Caco-2 (cell line): ENCODE measurements around the gene IQSEC1. TPM values are rescaled to one million over a fixed set of nuclear protein-coding genes. Genes with fewer than 3 reads are reported as not detected.

Experiments used
- BruUV-seq: library from RNA; stranded (reverse); fragments of 400-500 nt; replicated peaks from 2 replicates; lab custom pipeline; 2021; lab: Mats Ljungman, UMichigan
- CTCF ChIA-PET: fragments of 300-600 bp; sonication (Branson Sonifier 250); formaldehyde crosslinking; loops from one replicate; lab custom pipeline; 2022; ENCODE audit warnings: antibody characterized with exemption; lab: Charles Lee
- POLR2A ChIA-PET: fragments of 300-600 bp; sonication (Branson Sonifier 250); formaldehyde crosslinking; loops from one replicate; lab custom pipeline; 2022; ENCODE audit warnings: antibody characterized with exemption; lab: Charles Lee
- DNase-seq, 2 experiments: peaks; one replicate each; pipeline versions ENCODE4 v3.0.0 to v3.0.0-alpha.2; 2020 to 2022
- H3K27me3 ChIP-seq: replicated peaks from 2 replicates; pipeline ENCODE4 v1.6.0; 2011; ENCODE audit warnings: low read length; ENCODE audit not compliant: control insufficient read depth, insufficient read depth
- H3K36me3 ChIP-seq: 2 replicates; pipeline ENCODE4 v1.5.1; 2011; ENCODE audit warnings: low read length; ENCODE audit not compliant: control insufficient read depth, insufficient read depth
- H3K4me1 ChIP-seq: fragments of 250-450 bp; sonication (Bioruptor Pico); 2 replicates; pipeline ENCODE4 v1.5.1; 2020; ENCODE audit warnings: mild to moderate bottlenecking
- H3K4me3 ChIP-seq: 2 replicates; pipeline ENCODE4 v1.5.1; 2011; ENCODE audit warnings: low read depth, mild to moderate bottlenecking, control low read depth, low read length
- H3K9me3 ChIP-seq: fragments of 250-450 bp; sonication (Bioruptor Pico); 2 replicates; pipeline ENCODE4 v1.5.1; 2020; ENCODE audit warnings: mild to moderate bottlenecking, moderate library complexity
- H3K27ac Mint-ChIP-seq: one replicate; pipeline ENCODE4 v1.8.0; 2022; ENCODE audit warnings: mixed read lengths; ENCODE audit not compliant: unreplicated experiment
- H3K27me3 Mint-ChIP-seq: one replicate; pipeline ENCODE4 v1.8.0; 2022; ENCODE audit warnings: mixed read lengths; ENCODE audit not compliant: insufficient read depth, unreplicated experiment
- H3K36me3 Mint-ChIP-seq: one replicate; pipeline ENCODE4 v1.8.0; 2022; ENCODE audit warnings: mild to moderate bottlenecking, mixed read lengths; ENCODE audit not compliant: insufficient read depth, unreplicated experiment
- H3K4me1 Mint-ChIP-seq: one replicate; pipeline ENCODE4 v1.8.0; 2022; ENCODE audit warnings: low read depth, mixed read lengths; ENCODE audit not compliant: unreplicated experiment
- H3K4me3 Mint-ChIP-seq: one replicate; pipeline ENCODE4 v1.8.0; 2022; ENCODE audit warnings: mild to moderate bottlenecking, moderate library complexity, mixed read lengths; ENCODE audit not compliant: unreplicated experiment
- H3K9me3 Mint-ChIP-seq: one replicate; pipeline ENCODE4 v1.8.0; 2022; ENCODE audit warnings: mixed read lengths; ENCODE audit not compliant: unreplicated experiment
- intact Hi-C: fragments of 100-400 bp; cut with micrococcal nuclease; formaldehyde crosslinking; loops from one replicate; pipeline ENCODE4 v1.10.0; 2022; ENCODE audit not compliant: unreplicated experiment
- total RNA-seq: library from RNA; stranded (reverse); gene quantifications from 2 replicates; pipeline ENCODE4 v1.2.3, GENCODE V29; 2022
- TF ChIP-seq, protein P1 (sequence below), 2 experiments: fragments of 200-600 bp in 1 of 2; IDR thresholded peaks; 1 replicate in 1 of 2; 2 replicates in 1 of 2; pipeline versions ENCODE4 v1.5.1 to v1.8.0; 2011 to 2022; ENCODE audit warnings: antibody characterized with exemption in 1 of 2, control low read depth in 1 of 2, inconsistent platforms in 1 of 2, low read depth in 1 of 2, low read length in 1 of 2, mild to moderate bottlenecking in 1 of 2, moderate library complexity in 1 of 2; ENCODE audit not compliant: insufficient read depth in 1 of 2, severe bottlenecking in 1 of 2, unreplicated experiment in 1 of 2

IQSEC1 gene
- total RNA-seq, 1 experiment from 2014 or later, result 40.0 TPM

DNA sequence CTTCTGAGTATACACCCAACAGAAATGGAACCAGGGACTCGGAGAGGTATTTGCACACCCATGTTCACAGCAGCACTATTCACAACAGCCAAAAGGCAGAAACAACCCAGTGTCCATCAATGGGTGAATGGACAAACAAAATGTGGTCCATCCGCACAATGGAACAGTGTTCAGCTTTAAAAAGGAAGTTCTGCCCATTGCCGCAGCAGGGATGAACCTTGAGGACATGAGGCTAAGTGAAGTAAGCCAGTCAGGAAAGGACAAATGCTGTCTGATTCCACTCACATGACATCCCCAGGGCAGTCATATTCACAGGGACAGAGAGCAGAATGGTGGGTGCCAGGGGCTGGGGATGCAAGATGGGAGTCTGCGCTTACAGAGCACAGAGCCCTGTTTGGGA, 7.5 kb downstream of the IQSEC1 start:
- TF ChIP-seq, protein P1, sequence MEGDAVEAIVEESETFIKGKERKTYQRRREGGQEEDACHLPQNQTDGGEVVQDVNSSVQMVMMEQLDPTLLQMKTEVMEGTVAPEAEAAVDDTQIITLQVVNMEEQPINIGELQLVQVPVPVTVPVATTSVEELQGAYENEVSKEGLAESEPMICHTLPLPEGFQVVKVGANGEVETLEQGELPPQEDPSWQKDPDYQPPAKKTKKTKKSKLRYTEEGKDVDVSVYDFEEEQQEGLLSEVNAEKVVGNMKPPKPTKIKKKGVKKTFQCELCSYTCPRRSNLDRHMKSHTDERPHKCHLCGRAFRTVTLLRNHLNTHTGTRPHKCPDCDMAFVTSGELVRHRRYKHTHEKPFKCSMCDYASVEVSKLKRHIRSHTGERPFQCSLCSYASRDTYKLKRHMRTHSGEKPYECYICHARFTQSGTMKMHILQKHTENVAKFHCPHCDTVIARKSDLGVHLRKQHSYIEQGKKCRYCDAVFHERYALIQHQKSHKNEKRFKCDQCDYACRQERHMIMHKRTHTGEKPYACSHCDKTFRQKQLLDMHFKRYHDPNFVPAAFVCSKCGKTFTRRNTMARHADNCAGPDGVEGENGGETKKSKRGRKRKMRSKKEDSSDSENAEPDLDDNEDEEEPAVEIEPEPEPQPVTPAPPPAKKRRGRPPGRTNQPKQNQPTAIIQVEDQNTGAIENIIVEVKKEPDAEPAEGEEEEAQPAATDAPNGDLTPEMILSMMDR (IDR thresholded peaks at IDR 0.05; ENCODE audit: insufficient read depth in 1 of 2, low read depth in 1 of 2, low read length in 1 of 2, severe bottlenecking in 1 of 2, unreplicated experiment in 1 of 2), result no peak
- POLR2A ChIA-PET, result no interaction called here
- no peaks in the 10 kb centered on the region for H3K36me3 ChIP-seq
- no peaks in the 10 kb centered on the region; the same call in 1 of the 2 replicates for H3K27me3 ChIP-seq
- no peaks in the 10 kb centered on the region for H3K4me1 ChIP-seq
- no peak overlapping the region for H3K4me3 ChIP-seq
- Mint-ChIP-seq H3K36me3 (no peaks in the 10 kb centered on the region), H3K9me3 (no peaks in the 10 kb centered on the region), H3K27me3 (peaks cover 11% of the 10 kb centered on the region), H3K4me1 (no peaks in the 10 kb centered on the region), H3K27ac (no peak overlapping the region), H3K4me3 (no peak overlapping the region)
- CTCF ChIA-PET, result no interaction called here
- no TSS peak for BruUV-seq
- no peaks in the 10 kb centered on the region for H3K9me3 ChIP-seq
- intact Hi-C loops, result no loop called here
- DNase-seq, result no peak

DNA sequence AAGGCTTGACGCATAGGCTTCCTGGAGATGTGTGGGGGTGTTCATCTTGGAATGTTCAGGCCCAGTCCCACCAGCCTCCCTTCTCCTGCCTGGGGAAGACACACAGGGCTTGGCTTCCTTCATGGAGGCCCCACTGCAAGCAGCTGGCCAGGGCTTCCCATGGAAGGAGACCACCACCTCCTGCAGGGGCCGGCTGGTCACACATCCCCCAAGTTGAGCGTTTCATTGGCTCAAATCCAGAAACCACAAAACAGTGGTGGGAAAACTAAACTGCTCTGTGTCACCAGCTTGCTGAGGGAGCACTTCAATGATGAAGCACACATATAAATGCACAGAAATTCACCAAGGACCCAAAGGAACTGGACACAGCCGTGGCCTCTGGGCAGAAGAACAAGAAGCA, 8.3 kb downstream of the IQSEC1 start:
- H3K36me3 ChIP-seq, result no peaks in the 10 kb centered on the region
- intact Hi-C loops, result no loop called here

DNA sequence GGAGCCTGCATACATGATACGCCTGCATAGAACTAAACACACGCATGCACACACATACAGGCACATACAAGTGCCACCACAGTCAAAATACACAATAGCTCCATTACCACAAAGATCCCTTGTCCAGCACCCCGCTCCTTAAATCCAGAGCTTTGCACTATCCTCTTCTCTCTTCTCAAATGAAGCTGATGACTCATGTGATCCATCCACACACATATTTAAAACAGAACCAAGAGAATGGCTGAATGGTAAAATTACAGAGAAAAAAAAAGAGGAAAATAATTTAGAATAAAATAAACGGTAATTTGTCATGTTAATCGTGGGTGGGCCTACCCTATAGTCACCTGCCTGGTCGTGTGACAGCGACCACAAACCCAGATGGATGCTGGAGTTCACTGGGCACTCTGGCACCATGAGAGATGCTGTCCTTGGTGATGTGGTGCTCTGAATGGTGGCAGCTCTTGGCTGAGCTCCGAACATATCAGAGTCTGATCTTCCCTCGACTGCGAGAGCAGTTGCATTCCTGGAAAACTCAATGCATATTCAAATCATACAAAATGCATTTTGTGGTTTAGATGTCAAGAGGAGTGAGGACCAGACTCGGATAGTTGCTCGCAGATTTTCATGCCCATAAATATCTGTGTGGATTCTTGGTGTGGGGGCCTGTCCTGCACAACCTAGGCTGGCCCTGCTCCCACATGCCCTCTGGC, 8.9 kb downstream of the IQSEC1 start:
- H3K36me3 ChIP-seq, result no peaks in the 10 kb centered on the region
- H3K36me3 Mint-ChIP-seq, result no peaks in the 10 kb centered on the region
- peaks cover 18% of the 10 kb centered on the region for H3K27me3 Mint-ChIP-seq
- intact Hi-C loops, result no loop called here
- H3K4me3 ChIP-seq, result no peak overlapping the region
- CTCF ChIA-PET, result no interaction called here
- H3K27ac Mint-ChIP-seq, result no peak overlapping the region
- no peaks in the 10 kb centered on the region for H3K9me3 ChIP-seq
- TF ChIP-seq, protein P1 (IDR thresholded peaks at IDR 0.05; ENCODE audit: insufficient read depth in 1 of 2, low read depth in 1 of 2, low read length in 1 of 2, severe bottlenecking in 1 of 2, unreplicated experiment in 1 of 2), result no peak
- no peaks in the 10 kb centered on the region for H3K4me1 Mint-ChIP-seq
- POLR2A ChIA-PET, result no interaction called here
- BruUV-seq, result no TSS peak
- H3K9me3 Mint-ChIP-seq, result no peaks in the 10 kb centered on the region
- DNase-seq, result no peak
- no peaks in the 10 kb centered on the region for H3K4me1 ChIP-seq
- H3K27me3 ChIP-seq, result no peaks in the 10 kb centered on the region; the same call in none of the 2 replicates
- no peak overlapping the region for H3K4me3 Mint-ChIP-seq

More for the DNA sequence above, 8.3 kb downstream of the IQSEC1 start:
- peaks cover 13% of the 10 kb centered on the region for H3K27me3 Mint-ChIP-seq
- no peaks in the 10 kb centered on the region for H3K4me1 ChIP-seq
- TF ChIP-seq, protein P1 (IDR thresholded peaks at IDR 0.05; ENCODE audit: insufficient read depth in 1 of 2, low read depth in 1 of 2, low read length in 1 of 2, severe bottlenecking in 1 of 2, unreplicated experiment in 1 of 2), result no peak
- no peaks in the 10 kb centered on the region for H3K9me3 ChIP-seq
- no peak for DNase-seq
- H3K4me3 ChIP-seq, result no peak overlapping the region
- POLR2A ChIA-PET, result no interaction called here
- H3K27ac Mint-ChIP-seq, result no peak overlapping the region
- no TSS peak for BruUV-seq
- H3K4me1 Mint-ChIP-seq, result no peaks in the 10 kb centered on the region
- H3K36me3 Mint-ChIP-seq, result no peaks in the 10 kb centered on the region
- H3K27me3 ChIP-seq, result no peaks in the 10 kb centered on the region; the same call in 1 of the 2 replicates
- CTCF ChIA-PET, result no interaction called here
- H3K4me3 Mint-ChIP-seq, result no peak overlapping the region
- no peaks in the 10 kb centered on the region for H3K9me3 Mint-ChIP-seq
